Right renal cortex interstitium (tissue), 3 donors: ENCODE results near the gene MEF2C. TPM values are rescaled to one million over a fixed set of nuclear protein-coding genes. Genes with fewer than 3 reads are reported as not detected.
"Not testable (repeated sequence)": the region's sequence is repeated elsewhere in the genome, so short reads cannot be mapped to it uniquely, and the experiment has no call there.

Source experiments
- DNase-seq, 3 donors: peaks; one replicate each; pipeline ENCODE4 v3.0.0-alpha.2; 2013; ENCODE audit warnings: low read depth in 3 of 3, low spot score in 2 of 3
- polyA plus RNA-seq, 3 donors: library from polyadenylated mRNA; unstranded; fragments of 120-200 nt; gene quantifications; one replicate each; pipeline ENCODE4 v1.2.1, GENCODE V29; 2013; ENCODE audit not compliant: insufficient read length in 3 of 3

The MEF2C gene
- polyA plus RNA-seq, 3 donors = 46.0 to 53.9 (median 46.4) TPM

- no peak for DNase-seq
Observed at GRCh38 chr5:88868468-88869068, 14.4 kb downstream of the MEF2C start.

- no peak for DNase-seq
Observed at GRCh38 chr5:88867638-88868037, 15.3 kb downstream of the MEF2C start.

DNA sequence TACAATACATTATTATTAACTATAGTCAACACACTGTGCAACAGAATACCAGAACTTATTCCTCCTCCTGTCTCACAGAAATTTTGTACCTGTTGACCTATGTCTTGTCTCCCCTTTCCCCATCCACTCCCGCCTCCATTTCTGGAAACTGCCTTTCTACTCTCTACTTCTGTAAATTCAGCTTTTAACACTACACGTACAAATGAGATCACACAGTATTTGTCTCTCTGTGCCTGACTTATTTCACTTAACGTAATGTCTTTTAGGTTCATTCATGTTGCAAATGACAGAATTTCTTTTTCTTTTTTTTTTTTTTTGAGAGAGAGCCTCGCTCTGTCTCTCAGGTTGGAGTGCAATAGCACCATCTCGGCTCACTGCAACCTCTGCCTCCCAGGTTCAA, 19.5 kb downstream of the MEF2C start:
- DNase-seq = no peak

DNA sequence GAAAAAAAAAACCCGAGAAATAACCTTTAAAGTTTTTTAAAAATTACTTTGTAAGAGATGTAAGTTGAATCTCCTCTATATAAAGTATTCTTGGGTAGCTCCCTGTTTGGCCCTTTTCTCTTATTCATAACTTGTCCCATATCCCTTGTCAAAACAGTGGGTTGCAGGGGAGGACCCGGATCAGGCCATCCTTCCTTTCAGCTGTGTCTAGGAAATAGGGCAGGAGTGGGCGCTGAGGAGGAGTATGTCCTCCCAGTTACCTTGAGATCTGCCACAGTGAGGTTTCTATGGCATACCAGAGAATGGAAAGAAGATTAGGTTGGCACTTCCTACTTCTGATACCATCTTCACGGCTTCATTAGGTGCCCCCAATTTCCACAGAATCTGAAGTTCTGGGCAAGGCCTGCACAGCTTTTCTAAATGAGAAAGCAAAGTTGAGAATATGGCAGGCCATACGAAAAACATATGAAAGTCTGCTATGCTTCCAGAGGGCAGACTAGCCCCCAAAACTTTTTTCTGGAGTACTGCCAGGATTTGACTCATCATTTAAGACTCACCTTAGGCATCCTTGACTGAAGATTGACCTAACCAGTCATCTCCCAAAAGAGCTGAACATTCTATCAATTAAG, 20.3 kb downstream of the MEF2C start:
- no peak for DNase-seq

DNA sequence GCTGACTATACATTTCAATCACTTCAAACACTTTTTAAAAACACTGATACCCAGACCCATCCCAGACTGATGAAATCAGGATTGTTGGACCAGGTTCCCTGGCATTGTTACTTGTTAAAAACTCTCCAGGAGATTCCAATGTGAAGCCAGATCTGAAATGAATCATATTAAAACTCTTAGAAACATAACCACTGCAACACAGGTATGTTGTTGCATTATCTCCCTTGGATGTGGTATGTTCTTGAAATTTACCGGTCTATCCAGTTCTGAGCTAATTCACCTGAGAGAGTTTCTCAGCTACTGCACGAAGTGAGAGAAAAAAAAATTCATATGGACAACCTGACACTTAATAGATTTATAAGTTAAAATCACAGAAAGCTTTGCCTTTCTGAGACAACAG, 21.8 kb downstream of the MEF2C start:
- DNase-seq = no peak

- no peak for DNase-seq
Observed at GRCh38 chr5:88860501-88860900, 22.5 kb downstream of the MEF2C start.

DNA sequence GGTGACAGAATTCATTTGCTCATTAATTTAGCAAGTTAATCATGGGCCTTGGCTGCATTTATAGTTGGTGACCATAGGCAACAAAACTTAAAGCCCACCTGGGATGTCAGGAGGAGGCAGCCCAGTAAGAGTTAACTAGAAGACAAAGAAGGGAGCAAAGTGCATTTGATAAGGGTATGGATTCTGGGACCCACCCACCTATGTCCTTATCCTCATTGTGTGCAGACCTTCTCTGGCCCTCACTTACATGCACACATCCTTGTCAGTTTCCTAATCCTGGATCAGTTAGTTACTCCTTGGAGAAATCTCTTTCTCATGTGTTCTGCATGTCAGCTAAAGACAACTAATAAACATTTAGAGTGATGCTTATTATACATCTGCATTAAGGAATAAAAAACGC, 24.6 kb downstream of the MEF2C start:
- no peak for DNase-seq

DNA sequence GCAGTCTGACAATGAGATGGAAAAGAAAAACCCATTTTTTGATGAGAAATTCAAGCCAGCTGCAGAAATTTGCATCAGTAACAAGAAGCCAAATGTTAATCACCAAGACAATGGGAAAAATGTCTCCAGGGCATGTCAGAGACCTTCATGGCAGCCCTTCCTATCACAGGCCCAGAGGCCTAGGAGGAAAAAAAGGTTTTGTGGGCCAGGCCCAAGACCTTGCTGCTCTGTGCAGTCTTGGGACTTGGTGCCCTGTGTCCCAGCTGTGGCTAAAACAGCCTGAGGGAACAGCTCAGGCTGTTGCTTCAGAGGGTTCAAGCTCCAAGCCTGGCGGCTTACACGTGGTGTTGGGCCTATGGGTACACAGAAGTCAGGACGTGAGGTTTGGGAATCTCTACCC, 26.6 kb downstream of the MEF2C start:
- DNase-seq = not testable (repeated sequence)

DNA sequence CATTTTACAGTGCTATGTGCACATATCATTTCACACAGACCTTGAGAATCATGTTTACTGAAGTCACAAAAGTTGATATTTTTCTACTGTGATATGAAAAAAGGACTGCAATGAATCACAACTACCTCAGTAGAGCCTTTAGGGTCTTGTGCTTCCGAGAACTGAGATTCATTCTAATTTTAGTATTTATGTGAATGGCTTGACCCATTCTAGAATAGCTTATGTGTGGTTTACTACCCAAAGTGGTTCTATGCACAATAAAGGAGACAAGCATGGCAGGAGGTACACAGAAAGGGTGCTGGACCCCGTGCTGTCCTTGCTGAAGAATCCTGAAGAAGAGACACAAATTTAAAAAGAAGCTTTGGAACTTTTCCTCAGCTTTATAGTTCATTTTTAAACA, 28.2 kb downstream of the MEF2C start:
- no peak for DNase-seq

DNA sequence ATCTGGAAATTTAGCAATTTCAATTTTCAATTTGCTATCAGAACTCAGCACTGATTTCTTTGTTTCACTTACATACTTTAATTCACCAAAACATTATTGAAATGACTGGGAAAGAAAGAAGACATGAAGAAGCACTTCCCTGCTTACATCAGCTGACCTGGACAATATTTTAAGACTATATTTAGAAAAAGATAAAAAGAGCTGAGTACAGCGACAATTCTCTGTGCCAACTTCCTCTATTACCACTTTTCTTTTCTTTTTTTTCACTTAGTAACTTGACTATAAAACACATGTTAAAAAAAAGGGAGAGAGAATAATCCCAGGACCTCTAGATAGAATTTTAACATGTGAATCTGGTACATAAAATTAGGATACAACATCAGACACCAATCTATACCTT, 35.6 kb downstream of the MEF2C start:
- no peak for DNase-seq

DNA sequence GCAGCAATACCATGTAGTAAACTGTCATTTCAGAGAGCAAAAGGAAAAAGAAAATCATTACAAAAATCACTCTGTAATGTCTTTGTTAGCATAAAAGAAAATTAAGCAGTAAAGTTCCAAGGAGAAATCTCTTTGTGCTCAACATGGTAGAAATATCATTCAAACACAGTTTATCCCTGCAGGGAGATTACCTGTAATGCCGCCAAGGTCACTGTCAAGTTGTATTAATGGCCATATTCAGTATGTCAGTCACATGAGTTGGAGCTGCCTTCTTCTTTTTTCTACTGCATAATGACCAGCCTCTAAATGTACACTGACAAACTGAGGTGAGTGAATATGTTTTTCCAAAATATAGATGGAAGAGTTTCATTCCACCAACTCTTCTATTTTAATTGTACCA, 36.5 kb downstream of the MEF2C start:
- DNase-seq = no peak

DNA sequence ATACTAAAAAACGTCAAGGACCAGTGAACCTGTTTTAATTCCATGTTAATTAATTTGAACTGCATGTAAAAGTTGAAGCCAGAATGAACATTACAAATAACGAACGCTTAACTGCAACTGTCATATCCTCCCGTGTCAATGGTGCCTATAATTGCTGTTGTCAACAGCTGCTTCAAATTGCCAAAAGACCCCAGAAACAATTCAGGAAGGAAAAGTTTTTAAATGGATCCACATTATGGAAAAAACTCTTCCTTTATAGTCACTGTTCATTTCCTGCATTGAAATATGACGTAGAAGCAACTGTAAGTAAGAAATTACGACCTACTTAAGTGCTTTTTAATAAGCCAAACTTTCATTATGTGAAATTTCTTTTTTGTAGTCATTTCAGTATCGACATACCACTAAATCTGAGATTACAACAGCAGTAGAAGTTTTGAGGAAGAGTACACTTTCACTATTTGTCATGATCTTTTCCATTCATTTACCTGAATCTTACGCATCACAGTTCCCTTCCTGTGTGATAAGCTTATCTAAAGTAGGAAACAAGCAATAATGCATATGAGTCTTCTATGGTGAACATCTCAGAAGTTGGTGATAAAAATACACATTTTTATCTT, 37.8 kb downstream of the MEF2C start:
- no peak for DNase-seq

- no peak for DNase-seq
Observed at GRCh38 chr5:88842784-88843183, 40.2 kb downstream of the MEF2C start.

- DNase-seq = no peak
Observed at GRCh38 chr5:88841212-88841611, 41.8 kb downstream of the MEF2C start.

- DNase-seq = no peak
Observed at GRCh38 chr5:88840495-88840894, 42.5 kb downstream of the MEF2C start.

GRCh38 chr5:88839238-88839637, 43.7 kb downstream of the MEF2C start:
- DNase-seq = no peak

GRCh38 chr5:88838500-88838899, 44.5 kb downstream of the MEF2C start:
- no peak for DNase-seq

GRCh38 chr5:88837817-88838216, 45.2 kb downstream of the MEF2C start:
- DNase-seq = no peak

GRCh38 chr5:88837222-88837621, 45.8 kb downstream of the MEF2C start:
- no peak for DNase-seq

DNA sequence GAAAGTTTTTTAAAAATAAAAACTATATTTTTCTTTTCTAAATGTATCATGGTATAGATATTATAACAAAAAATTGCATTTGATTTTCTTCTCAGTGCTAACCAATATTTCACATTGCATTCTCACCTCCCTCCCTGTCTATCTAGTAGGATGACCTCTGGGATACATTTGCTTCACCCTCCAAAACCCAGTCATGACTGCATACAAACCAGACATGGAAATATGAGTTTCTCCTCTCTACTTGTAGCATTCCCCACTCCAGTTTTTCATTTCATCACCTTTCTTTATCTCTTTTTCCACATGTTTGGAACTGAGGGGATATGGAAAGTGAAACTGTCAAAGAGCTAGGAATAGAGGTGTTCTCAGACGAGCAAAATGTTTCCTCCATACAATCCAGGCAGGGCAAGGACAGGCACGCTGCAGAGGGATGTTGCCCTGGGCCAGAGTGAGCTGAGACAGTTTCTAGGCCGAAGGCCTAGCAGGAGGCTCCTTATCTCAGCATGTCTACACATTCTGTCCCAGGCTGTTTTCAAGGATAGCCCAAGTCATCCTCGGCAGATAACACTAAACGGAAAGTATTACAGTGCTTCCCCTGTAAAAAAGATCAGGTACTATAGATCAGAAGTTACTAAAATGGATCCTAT, 46.7 kb downstream of the MEF2C start:
- DNase-seq = no peak

- no peak for DNase-seq
Observed at GRCh38 chr5:88834499-88834898, 48.5 kb downstream of the MEF2C start.

DNA sequence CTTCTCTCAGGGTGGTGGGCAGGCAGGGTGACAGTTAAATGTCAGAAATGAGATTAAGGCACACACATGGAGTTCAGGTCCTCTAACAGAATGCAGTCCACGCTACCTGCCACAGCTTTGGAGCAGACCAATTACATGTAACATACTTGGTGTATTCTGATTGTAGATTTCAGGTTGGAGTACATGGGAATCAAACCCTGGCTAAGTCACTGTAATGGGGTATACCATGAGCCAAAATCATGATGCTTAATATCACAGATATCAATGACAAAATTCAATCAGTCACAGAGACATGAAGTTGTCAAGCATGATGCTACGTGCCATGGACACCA, 48.9 kb downstream of the MEF2C start:
- no peak for DNase-seq
